GM21825 (cell line): ENCODE data around the gene SEPTIN8.

Experiments
- ATAC-seq: cut with Tn5 transposase; IDR thresholded peaks from one replicate; pipeline ENCODE4 v1.9.1; 2021; ENCODE audit warnings: mild to moderate bottlenecking, moderate library complexity; ENCODE audit not compliant: unreplicated experiment

The SEPTIN8 gene

DNA sequence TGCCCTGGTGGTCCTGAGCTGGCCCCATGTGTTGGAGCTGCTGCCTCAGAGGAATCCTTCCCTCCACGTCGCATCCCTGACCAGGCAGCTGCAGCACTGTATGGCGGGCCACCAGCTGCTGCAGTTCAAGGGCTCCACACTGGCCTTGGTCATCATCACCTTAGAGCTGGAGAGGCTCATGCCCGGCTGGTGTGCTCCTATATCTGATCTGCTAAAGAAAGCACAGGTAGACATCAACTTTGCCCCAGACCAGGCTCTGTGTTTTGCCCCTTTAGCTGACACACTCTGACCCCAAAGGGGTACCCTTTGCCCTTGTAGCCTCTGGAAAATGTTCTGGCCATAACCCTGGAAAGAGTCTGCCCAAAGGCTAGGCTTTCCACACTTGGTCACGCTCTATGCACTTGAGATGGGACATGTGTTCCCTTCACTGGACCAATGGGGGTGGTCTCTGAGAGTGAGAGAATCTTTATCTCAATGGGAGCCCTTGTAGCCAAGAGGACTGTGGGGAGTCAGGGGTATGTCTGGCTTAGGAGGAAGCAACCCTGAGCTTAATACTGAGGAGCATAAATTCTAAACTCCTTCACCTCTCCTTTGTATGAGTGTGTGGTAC is 25.0 kb downstream of the SEPTIN8 start:
- ATAC-seq, result no peak

DNA sequence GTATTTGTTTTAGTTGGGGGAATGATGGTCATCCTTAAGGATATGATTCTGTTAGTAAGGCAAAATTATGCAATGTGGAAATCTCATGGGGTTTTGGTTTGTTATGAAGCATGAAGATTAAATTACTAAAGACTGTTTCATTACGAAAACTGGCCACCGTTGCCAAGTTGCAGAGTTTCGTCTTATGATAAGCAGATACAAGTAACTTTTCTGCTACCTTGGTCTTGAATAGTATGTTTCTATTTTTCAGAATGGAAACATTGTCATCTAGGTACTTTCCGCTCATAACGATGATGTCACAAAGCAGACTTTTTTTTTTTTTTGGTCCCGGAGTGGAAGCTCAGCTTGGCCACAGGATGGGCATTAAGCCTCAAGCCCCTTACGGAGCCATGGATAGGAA is 25.6 kb downstream of the SEPTIN8 start:
- ATAC-seq, result peak; percentile 36

DNA sequence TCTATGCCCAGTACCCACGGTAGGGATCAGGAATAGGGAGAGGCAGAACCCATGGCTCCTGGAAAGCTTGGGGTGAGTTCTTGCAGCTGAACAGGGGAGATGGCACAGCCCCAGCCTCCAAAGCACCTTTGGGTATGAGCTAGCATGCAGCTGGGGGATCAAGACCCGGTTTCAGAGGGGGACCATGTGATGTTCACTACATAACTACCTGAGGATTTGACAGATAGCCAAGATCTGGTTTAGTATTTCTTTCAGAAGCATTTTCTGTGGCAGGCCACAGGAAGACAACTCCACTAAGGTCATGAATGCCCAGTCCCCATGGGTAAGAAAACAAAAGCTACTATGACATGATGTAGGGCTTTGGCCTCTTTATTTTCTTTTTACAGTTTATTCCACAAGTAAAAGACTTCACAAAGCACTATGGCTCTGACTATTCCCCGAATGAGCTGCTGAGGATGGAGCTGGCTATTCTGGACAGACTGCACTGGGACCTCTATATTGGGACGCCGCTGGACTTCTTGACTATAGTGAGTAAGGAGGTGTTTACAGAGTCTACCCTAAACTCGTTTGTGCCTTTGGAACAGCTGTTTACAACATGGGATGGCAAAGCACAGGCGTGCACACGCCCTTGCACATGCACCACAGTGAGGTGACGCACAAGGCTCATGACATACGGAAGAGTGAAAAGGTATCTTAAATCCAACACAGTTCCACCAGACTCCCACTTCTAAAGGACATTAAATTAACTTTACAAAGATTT is 26.4 kb downstream of the SEPTIN8 start:
- peak; percentile 34 for ATAC-seq

DNA sequence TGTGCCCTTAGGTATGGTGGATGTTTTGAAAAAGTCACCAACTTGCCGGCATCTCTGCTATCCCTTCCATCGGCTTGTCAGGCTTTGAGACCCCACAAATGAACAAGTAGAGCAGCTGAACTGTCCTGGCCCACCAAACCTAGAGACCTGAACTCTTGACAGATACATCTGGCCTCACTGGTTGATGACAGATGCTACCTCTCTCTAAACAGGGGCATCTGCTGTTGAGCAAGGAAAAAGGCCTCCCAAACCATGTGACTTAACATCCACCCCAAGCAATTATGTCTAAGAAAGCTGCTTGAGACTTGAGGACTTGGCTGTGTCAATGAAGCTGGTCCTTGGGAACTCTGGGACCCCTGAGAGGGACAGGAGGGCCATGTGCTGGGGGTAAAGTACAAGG is 27.5 kb downstream of the SEPTIN8 start:
- no peak for ATAC-seq

DNA sequence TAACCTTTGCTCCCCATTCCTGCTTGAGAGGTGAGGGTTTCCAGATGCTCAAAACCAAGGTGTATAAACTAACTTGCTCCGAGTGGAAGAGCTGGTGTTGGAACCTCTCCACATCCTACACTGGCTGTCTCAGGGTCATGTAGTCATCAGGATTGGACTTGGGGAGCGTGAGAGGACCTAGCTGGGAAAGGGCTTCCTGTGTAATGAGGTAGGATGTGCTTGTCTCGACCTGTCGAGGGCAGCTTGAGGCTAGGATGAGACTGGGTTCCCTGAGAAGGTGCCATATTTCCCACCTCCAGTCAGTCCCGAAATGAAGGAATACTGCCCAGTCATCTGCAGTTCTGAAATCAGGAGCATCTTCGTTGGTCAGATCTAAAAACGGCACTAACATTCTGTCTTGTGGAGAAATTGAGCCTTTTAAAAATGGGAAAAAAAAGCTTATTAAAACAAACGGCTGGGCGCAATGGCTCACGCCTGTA is 28.5 kb downstream of the SEPTIN8 start:
- ATAC-seq, result no peak

GRCh38 chr5:132747616-132748440 is 29.2 kb downstream of the SEPTIN8 start:
- no peak for ATAC-seq

GRCh38 chr5:132746954-132747615 is 30.0 kb downstream of the SEPTIN8 start, which contains the start of gene CCNI2:
Gene CCNI2 (plus strand): TSS chr5:132747426. CDS start chr5:132747496, 70 bp downstream.
- ATAC-seq, result peak; percentile 37

- ATAC-seq, result no peak
These were observed 30.5 kb downstream of the SEPTIN8 start for GRCh38 chr5:132746592-132746953.

DNA sequence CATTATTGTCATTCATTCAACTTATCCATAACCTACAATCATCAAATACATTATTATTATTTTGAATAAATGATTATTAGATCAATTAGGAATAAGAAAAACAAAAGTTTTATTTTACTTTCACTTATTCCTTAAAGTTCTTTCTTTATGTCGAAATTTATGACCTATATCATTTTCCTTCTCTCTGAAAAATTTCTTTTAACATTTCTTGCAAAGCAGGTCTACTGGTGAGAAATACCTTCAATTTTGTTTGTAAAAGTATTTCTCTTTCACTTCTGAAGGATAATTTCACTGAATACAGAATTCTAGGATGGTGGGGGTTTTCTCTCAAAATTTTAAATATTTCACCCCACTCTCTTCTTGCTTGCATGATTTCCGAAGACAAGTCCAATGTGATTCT is 32.4 kb downstream of the SEPTIN8 start:
- ATAC-seq, result no peak

- no peak for ATAC-seq
These were observed 34.4 kb downstream of the SEPTIN8 start for GRCh38 chr5:132742626-132743025.

GRCh38 chr5:132742158-132742557 is 34.9 kb downstream of the SEPTIN8 start:
- no peak for ATAC-seq

DNA sequence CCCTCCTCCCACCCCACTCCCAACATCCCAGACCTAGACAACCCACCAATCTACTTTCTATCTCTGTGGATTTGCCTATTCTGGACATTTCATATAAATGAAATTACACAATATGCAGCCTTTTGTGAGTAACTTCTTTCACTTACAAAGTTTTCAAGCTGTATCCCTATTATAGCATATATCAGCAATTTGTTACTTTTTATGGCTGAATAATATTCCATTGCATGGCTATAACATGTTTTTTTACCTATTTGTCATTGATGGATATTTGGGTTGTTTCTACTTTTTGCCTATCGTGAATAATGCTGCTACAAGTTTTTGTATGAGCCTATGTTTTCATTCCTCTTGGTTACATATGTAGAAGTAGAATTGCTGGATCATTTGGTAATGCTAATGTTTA is 37.8 kb downstream of the SEPTIN8 start:
- no peak for ATAC-seq

GRCh38 chr5:132737982-132738681 is 38.9 kb downstream of the SEPTIN8 start:
- ATAC-seq, result no peak

DNA sequence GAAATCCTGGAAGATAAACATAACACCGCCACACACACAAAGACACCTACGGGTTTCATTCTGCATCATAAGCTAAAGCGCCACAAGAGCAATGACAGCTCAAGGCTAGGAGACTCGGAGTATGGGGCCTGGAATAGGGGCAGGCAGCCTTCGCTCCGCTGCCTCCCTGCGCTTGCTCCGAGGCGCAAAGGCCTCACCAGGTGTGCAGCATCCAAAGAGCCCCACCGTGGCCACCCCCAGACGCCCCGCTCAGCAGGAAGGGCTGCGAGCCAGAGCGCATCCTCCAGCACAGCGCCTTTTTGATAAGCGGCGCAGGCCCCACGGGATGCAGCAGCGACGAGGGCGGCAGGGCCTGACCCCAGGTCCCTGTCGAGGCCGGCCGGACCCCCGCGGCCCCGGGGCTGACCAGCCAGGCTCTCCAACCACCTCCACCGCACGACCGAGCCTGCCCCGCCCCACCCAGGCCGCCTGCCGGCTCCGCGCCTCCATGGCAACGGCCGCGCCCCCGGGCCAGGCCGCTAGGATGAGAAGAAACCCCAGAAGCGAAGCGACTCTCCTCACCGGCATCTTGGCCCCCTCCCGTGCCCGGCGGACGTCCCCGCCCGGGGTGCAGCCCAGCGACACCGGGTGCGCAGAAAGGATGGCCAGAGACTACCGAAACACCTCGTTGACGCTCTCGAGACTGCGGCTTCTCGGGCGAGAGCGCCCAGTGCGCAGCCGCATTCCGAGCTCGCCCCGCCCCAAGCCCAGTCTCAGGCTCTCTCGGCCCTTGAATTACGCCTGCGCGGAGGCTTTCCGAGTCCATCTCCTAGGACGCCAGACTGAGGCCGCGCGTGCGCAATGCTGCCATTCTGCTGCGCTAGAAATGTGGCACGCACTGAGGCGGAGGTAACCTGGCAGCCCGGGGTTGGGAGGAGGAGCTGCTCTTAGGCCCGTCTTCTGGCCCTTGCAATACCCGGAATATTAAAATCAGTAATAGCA is 39.9 kb downstream of the SEPTIN8 start, which contains the start of gene KIF3A:
Gene KIF3A (minus strand): TSS at position 694 of the 981 bp plus-strand sequence. CDS start 127 bp downstream, at position 567.
- peak; percentile 76 for ATAC-seq

- no peak for ATAC-seq
These were observed 42.4 kb downstream of the SEPTIN8 start for GRCh38 chr5:132734687-132735086.

GRCh38 chr5:132733499-132734148 is 43.4 kb downstream of the SEPTIN8 start:
- ATAC-seq, result no peak

DNA sequence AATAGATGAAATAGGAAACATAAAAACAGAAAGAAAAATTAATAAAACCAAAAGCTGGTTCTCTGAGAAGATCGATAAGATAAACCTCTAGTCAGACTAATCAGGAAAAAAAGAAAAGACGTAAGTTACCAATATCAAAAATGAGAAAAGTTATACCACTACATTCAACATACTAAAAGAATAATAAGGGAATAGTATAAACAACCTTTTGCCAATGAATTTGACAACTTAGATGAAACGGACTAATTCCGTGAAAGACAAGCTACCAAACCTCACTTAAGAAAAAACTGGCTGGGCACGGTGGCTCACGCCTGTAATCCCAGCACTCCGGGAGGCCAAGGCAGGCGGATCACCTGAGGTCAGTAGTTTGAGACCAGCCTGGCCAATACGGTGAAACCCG is 47.1 kb downstream of the SEPTIN8 start:
- no peak for ATAC-seq

DNA sequence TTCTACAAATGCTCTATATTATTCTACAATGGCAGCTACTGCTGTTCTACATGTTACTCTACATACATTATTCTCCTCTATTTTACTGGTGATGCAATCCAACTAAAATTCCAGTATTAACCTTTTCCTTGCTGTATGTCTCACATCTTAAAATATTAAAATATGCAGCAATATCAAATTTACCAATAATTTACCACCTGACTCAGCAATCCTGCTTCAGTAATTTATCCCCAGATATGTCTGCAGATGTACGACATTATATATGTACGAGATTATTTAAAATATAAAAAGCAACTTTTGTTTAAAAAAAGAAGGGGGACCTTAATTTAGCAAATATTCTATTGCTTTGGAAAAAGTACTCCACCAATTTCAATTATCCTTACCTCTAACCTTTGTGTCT is 51.3 kb downstream of the SEPTIN8 start:
- no peak for ATAC-seq
